ENCODE measurements around the gene NGLY1.

DNA sequence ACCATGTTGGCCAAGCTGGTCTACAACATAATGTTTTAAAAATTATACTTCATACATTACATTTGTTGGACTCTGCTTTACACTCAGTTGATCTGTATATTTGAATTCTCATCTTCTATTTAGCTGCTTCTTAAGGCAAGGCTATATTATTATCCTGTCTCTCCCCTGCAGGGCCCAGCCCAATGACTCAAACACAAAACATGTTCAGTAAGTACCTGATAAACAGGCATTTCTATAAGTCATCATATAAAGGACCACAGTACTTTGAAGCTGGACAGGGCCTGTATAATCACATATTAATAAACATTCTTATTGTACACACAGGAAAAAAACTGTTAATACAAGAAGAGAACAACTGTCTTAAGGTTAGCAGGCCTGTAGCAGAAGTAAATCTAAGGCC, 36.2 kb downstream of the NGLY1 start:
- TF ChIP-seq, protein P1, sequence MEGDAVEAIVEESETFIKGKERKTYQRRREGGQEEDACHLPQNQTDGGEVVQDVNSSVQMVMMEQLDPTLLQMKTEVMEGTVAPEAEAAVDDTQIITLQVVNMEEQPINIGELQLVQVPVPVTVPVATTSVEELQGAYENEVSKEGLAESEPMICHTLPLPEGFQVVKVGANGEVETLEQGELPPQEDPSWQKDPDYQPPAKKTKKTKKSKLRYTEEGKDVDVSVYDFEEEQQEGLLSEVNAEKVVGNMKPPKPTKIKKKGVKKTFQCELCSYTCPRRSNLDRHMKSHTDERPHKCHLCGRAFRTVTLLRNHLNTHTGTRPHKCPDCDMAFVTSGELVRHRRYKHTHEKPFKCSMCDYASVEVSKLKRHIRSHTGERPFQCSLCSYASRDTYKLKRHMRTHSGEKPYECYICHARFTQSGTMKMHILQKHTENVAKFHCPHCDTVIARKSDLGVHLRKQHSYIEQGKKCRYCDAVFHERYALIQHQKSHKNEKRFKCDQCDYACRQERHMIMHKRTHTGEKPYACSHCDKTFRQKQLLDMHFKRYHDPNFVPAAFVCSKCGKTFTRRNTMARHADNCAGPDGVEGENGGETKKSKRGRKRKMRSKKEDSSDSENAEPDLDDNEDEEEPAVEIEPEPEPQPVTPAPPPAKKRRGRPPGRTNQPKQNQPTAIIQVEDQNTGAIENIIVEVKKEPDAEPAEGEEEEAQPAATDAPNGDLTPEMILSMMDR (IDR thresholded peaks at IDR 0.05 in 2 of 3, conservative IDR thresholded peaks at IDR 0.05 in 1 of 3; ENCODE audit: insufficient read depth in 2 of 3, low read depth in 1 of 3, low read length in 3 of 3): no peak
- no peak for TF ChIP-seq HNRNPH1 (optimal IDR thresholded peaks at IDR 0.05; ENCODE audit: low read depth, low read length)
